ENCODE results near the gene HYI. TPM values are rescaled to one million over a fixed set of nuclear protein-coding genes. Genes with fewer than 3 reads are reported as not detected.
"Not testable (repeated sequence)": the region's sequence is repeated elsewhere in the genome, so short reads cannot be mapped to it uniquely, and the experiment has no call there.

Gene HYI
- total RNA-seq, result 10.0 and 12.3 TPM in 2 replicates

GRCh38 chr1:43453442-43454269 is at the start of gene HYI:
HYI (minus strand) TSS chr1:43453931; CDS start chr1:43453793, 138 bp downstream.
- H3K4me1 Mint-ChIP-seq, result peaks cover 17% of the 10 kb centered on the region
- peak; percentile 65 for ATAC-seq (ENCODE audit: low read depth)
- peaks cover 20% of the 10 kb centered on the region for H3K27me3 Mint-ChIP-seq
- peak within 1 kb of the TSS; percentile 89 for H3K4me3 Mint-ChIP-seq
- ChIA-PET CTCF (interaction anchor here (0.9 kb wide), 1 partner anchor 9 kb away, joined by 3 read pairs; no protein-coding TSS in a partner anchor), POLR2A (interaction anchor here (0.7 to 2.7 kb wide), 6 partner anchors 29 to 282 kb away, joined by 3 to 9 read pairs (median 4); partner anchors contain the start of genes CFAP57, EBNA1BP2, ELOVL1 and KDM4A)
- intact Hi-C loops (cut with micrococcal nuclease), result loop anchor here (2.0 kb wide), 1 partner anchor 95 kb away; the partner anchor contains the start of gene CDC20
- peaks cover 35% of the 10 kb centered on the region for H3K36me3 Mint-ChIP-seq (ENCODE audit: low read depth)
- no peaks in the 10 kb centered on the region for H3K9me3 Mint-ChIP-seq
- TF ChIP-seq, protein P1, sequence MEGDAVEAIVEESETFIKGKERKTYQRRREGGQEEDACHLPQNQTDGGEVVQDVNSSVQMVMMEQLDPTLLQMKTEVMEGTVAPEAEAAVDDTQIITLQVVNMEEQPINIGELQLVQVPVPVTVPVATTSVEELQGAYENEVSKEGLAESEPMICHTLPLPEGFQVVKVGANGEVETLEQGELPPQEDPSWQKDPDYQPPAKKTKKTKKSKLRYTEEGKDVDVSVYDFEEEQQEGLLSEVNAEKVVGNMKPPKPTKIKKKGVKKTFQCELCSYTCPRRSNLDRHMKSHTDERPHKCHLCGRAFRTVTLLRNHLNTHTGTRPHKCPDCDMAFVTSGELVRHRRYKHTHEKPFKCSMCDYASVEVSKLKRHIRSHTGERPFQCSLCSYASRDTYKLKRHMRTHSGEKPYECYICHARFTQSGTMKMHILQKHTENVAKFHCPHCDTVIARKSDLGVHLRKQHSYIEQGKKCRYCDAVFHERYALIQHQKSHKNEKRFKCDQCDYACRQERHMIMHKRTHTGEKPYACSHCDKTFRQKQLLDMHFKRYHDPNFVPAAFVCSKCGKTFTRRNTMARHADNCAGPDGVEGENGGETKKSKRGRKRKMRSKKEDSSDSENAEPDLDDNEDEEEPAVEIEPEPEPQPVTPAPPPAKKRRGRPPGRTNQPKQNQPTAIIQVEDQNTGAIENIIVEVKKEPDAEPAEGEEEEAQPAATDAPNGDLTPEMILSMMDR (IDR thresholded peaks at IDR 0.05), result no peak
- DNase-seq, result peak; percentile 50
- peak within 1 kb of the TSS; percentile 76 for H3K27ac Mint-ChIP-seq

DNA sequence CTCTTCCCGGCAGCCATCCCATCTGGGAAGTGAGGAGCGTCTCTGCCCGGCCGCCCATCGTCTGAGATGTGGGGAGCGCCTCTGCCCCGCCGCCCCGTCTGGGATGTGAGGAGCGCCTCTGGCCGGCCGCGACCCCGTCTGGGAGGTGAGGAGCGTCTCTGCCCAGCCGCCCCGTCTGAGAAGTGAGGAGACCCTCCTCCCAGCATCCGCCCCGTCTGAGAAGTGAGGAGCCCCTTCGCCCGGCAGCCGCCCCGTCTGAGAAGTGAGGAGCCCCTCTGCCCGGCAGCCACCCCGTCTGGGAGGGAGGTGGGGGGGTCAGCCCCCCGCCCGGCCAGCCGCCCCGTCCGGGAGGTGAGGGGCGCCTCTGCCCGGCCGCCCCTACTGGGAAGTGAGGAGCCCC is 48.1 kb upstream of the HYI start:
- CTCF ChIA-PET; DNase-seq; H3K9me3 Mint-ChIP-seq; H3K27ac Mint-ChIP-seq; POLR2A ChIA-PET; ATAC-seq (ENCODE audit: low read depth); intact Hi-C loops (cut with micrococcal nuclease); H3K4me1 Mint-ChIP-seq; H3K4me3 Mint-ChIP-seq; H3K36me3 Mint-ChIP-seq (ENCODE audit: low read depth): not testable (repeated sequence)
- H3K27me3 Mint-ChIP-seq, result peaks cover 17% of the 10 kb centered on the region

GRCh38 chr1:43499898-43500297 is 46.2 kb upstream of the HYI start:
- Mint-ChIP-seq H3K4me1 (no peaks in the 10 kb centered on the region), H3K4me3 (no peak overlapping the region), H3K9me3 (no peaks in the 10 kb centered on the region), H3K36me3 (ENCODE audit: low read depth) (no peaks in the 10 kb centered on the region), H3K27ac (no peak overlapping the region), H3K27me3 (peaks cover 15% of the 10 kb centered on the region)
- ChIA-PET POLR2A (no interaction called here), CTCF (no interaction called here)
- intact Hi-C loops (cut with micrococcal nuclease), result no loop called here
- no peak for ATAC-seq (ENCODE audit: low read depth)
- TF ChIP-seq, protein P1 (IDR thresholded peaks at IDR 0.05), result no peak
- no peak for DNase-seq

DNA sequence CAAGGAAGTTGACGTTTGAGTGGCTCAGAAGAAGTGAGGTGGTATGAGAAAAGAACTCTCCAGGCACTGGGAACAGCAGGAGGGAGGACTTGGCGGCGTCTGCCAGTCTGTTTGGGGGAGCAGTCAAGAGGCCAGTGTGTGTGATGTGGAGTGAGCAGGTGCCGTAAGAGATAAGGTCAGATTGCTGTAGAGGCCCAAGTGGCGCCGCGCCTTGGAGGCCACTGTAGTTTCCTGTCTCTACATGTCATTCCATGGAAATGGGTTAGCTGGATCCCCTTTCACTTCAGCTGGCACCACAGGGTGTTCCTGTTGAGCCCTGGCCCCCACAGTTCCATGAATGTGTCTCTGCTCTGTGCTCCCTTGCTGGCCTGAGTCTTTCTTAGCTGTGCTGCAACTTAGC is 41.5 kb upstream of the HYI start:
- ATAC-seq (ENCODE audit: low read depth) (no peak), DNase-seq (no peak)
- intact Hi-C loops (cut with micrococcal nuclease), result no loop called here
- Mint-ChIP-seq H3K4me3 (no peak overlapping the region), H3K27ac (no peak overlapping the region), H3K36me3 (ENCODE audit: low read depth) (no peaks in the 10 kb centered on the region), H3K27me3 (peaks cover 22% of the 10 kb centered on the region), H3K4me1 (no peaks in the 10 kb centered on the region), H3K9me3 (peaks cover 14% of the 10 kb centered on the region)
- ChIA-PET POLR2A (no interaction called here), CTCF (no interaction called here)
- TF ChIP-seq, protein P1 (IDR thresholded peaks at IDR 0.05), result no peak

GRCh38 chr1:43493661-43494450 is 40.1 kb upstream of the HYI start:
- TF ChIP-seq, protein P1 (IDR thresholded peaks at IDR 0.05), result no peak
- Mint-ChIP-seq H3K4me3 (no peak overlapping the region), H3K4me1 (no peaks in the 10 kb centered on the region), H3K27ac (no peak overlapping the region), H3K36me3 (ENCODE audit: low read depth) (no peaks in the 10 kb centered on the region), H3K9me3 (peaks cover 25% of the 10 kb centered on the region), H3K27me3 (peaks cover 18% of the 10 kb centered on the region)
- no peak for DNase-seq
- ChIA-PET CTCF (no interaction called here), POLR2A (no interaction called here)
- intact Hi-C loops (cut with micrococcal nuclease), result no loop called here
- ATAC-seq (ENCODE audit: low read depth), result no peak
